GM18951 (cell line): ENCODE measurements around the gene SFMBT1.
A peak's percentile ranks its signal among the peaks of the same experiment; 100 is the strongest.

Experiments
- POLR2A ChIP-seq: IDR thresholded peaks from 4 replicates; pipeline ENCODE4 v1.6.1; 2011; ENCODE audit warnings: mild to moderate bottlenecking; ENCODE audit not compliant: insufficient read length, insufficient read depth; ENCODE audit errors: extremely low read depth
- in situ Hi-C: fragments of 300-500 bp; cut with MboI; formaldehyde crosslinking; loops from one replicate; pipeline ENCODE4 v1.12.0; 2022; ENCODE audit warnings: low sequenced_read_pairs, mixed read lengths, inconsistent platforms; ENCODE audit not compliant: unreplicated experiment

The SFMBT1 gene

DNA sequence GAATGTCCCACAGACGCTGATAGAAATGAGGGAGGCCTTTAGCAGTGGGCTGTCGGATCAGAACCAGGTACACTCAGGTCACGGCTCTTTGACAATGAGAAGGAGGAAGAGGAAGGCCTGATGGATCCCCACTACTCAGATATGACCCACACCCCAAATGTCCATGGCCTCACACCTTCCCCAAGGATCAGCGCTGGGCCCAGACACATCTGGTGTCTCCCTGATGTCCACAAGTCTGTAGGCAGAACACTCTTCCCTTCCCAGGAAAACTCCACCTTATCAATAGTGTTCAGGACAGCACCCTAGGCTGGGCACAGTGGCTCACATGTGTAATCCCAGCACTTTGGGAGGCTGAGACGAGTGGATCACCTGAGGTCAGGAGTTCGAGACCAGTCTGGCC is 33.3 kb upstream of the SFMBT1 start:
- in situ Hi-C loops, result no loop called here
- no peak for TF ChIP-seq POLR2A

DNA sequence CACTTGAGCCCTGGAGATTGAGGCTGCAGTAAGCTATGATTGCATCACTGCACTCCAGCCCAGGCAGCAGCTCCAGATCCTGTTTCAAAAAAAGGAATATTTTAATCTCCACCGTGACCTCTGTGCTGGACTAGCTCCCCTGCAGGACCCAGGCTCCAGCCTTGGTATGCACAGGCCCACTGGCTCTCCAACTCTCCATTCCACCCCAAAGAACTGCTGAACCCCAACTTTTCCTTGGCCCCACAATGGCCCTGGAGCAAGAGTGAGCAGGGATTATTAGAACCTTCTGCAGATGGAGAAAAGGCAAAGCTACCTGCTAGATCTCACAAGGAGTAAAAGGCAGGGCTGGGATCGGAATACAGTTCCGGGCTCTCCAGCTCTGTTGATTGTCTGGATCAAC is 32.8 kb upstream of the SFMBT1 start:
- in situ Hi-C loops, result no loop called here
- no peak for TF ChIP-seq POLR2A

DNA sequence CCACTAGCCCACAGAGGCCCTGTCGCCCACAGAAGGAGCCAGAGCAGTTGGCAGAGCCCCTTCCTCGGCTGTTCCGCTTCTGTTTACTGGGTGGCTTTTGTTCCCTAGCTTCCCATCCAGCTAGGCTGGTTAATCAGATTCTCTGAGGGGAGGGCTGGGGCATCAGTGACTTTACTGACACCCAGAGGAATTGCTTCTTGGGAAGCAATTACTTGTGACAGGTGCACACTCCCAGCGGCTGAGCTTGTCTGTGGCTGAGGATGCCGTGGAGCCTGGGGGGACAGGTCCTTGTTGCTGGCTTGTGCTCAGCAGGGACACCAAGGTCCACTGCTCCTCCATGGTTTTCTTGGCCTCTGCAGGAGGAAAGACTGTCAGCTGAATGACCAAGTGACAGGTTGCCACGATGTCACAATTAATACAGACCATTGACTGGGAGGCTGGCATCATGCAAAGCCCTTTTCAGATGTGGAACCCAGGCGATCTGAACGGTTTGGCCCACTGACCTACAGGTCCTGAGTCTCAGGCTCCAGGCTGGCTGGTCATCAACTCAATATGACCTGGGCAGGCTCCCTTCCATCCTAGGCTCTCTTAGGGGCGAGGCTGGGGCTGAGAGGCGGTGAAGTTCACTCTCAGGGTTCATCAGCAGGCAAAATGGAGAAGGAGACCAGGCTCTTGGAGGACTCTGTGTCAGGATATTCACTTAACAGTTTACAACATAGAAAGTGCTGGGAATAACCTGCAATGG is 31.8 kb upstream of the SFMBT1 start:
- in situ Hi-C loops, result no loop called here
- no peak for TF ChIP-seq POLR2A

DNA sequence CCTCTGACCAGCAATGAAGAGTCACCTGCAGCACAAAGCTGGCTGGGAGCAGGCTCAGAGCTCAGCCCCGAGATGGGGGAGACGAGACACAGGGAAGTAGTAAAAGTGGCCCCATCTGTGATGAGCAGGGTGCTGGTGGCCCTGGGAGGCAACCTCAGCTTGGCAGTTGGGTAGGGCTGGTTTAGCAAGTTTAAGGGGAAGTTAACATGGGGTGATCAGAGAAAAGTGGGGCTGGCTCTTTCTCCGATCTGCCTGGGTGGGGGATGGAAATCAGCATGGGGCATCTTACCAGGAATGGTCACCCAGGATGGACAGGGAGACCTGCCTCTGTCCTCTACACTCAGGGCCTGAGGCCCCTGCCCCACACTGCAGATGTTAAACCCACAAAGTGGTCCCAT is 29.9 kb upstream of the SFMBT1 start:
- in situ Hi-C loops, result no loop called here
- TF ChIP-seq POLR2A, result no peak

DNA sequence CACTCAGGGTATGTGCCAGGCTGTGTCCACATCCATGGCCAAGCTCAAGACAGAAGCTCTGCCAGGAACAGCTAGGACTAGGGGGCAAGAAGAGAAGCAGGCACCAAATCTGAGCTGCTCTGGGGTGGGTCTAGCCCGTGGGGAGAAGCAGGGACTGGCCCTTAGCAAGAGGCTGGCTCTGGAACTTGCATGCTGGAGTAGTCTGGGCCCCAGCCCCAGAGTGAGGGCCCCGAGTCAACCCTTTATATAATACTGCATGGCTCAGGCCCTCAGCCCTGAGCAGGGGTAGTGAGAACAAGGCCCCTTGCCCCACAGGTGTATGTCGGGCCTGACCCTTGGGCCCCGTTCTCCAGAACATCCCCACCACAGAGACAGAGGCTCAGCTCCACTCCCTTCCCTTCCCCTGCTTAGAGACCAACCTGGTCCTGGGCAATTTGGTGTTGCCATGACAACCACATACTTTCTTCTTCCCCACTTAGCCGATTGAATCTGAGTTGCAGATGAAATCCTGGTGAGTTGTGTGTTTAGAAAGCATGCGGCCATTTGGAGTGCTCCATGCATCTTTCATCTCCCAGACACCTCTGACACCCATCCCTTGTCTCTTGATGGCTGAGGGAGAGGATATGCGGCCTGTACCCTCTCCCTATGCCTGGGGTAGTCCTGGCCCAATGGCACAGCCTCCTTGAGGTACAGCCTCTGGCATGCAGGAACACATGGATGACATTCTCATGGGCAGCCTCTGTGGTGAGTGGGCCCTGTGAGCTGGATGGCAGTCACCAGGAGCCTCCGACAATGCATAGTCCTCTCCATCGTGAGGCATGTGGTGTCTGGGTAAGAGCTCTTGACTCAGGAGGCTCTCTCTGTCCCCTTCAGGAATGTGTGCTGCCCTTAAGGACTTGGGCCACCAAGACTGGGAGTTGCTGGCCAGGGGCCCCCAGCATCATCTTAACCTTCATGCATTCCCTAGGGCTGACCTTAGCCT is 29.2 kb upstream of the SFMBT1 start:
- no peak for TF ChIP-seq POLR2A
- in situ Hi-C loops, result loop anchor here (25.0 kb wide), 1 partner anchor 338 kb away; no protein-coding TSS in a partner anchor

DNA sequence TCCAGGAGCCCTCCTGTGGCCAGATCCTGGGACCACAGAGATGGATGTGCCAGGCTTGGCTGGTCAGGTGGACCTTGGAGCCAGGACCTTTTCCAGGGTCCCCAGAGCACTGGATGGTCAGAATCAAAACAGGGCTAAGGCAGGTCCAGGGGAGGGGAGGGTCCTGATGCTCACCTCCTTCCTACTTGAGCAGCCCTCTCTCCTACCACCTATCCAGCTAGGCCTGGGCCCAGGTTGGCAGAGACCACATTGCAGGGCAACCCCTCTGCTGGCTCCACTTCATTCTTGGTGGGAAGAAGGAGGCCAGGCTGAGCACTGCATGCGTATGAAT is 28.5 kb upstream of the SFMBT1 start:
- no peak for TF ChIP-seq POLR2A
- in situ Hi-C loops, result loop anchor here (25.0 kb wide), 1 partner anchor 337 kb away; no protein-coding TSS in a partner anchor

DNA sequence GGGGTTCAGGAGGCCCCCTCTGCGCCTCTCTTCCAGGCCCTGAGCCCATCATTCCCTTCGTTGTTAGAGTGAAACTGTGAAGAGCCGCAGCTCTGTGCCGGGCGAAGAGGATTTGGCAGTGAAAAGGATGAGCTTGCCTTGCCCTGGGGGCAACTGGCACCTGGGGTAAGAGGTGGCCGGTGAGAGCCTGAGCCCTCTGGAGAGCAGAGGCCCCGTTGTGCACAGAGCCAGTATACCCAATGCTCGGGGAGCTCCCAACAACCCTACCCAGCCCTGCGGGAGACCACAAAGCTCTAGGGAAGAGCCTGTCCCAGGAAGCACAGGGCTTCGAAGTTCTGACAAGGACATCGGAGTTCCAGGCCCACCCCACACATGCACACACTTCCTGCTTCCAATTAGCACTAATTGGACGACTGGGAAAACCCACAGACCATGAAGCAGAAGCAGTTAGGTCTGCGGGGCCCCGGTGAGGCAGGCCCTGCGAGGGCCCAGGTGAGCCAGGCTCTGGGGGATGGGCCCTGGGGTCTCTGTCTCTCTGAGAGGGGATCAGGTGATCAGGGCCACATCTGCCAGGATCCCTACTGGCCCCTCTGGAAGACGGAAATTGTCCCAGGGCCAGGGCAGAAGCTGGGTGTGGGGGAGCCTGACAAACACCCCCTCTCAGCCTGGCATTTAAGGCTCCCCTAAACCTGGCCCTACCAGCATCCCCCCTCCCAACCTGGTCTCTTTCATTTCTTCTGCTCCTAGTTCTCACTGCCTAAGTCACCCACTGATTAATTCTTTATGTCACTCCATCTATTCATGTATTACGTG is 27.9 kb upstream of the SFMBT1 start:
- no peak for TF ChIP-seq POLR2A
- in situ Hi-C loops, result loop anchor here (25.0 kb wide), 1 partner anchor 336 kb away; no protein-coding TSS in a partner anchor

DNA sequence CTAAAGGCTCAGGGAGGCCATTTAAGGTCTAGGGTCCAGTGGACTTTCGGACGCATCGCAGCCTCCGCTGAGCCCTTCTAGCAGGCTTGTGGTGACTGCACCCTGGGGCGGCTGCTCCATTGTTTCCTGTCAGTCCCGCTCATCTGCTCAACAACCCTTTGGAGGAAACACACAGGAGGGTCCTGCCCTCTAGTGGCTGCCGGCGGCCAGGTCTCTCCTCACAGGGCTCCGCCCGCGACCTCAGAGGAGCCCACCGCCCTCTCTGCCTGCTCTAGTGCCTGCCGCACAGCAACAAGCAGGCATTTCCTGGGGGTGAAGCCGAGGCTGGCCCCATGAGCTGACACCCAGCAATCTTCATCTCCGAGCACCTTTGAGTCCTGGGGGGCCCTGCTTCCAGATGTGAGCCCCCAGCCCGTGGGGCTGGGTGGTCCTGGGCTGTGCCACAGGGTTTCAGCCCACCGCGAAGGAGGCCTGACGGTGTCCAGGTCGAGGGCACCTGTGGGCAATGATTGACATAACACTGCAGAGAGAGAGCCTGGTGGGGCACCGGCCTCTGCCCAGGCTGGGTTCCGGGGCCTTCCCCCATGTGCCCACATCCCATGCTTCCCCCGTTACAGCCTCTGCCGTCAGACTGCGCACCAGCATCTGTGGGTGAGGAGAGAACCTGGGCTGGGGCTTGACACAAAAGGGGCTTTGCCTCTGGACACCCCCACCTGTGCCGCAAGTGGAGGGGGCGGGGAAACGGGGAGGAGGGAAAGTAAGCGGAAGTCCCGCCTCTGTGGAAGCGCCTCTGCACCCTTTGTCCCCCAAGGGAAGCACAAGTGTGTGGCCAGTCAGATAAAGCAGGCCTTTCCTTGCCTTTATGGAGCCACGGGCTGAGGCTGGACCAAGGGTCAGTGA is 27.0 kb upstream of the SFMBT1 start:
- in situ Hi-C loops, result loop anchor here (25.0 kb wide), 1 partner anchor 336 kb away; no protein-coding TSS in a partner anchor
- peak; percentile 38 for TF ChIP-seq POLR2A

DNA sequence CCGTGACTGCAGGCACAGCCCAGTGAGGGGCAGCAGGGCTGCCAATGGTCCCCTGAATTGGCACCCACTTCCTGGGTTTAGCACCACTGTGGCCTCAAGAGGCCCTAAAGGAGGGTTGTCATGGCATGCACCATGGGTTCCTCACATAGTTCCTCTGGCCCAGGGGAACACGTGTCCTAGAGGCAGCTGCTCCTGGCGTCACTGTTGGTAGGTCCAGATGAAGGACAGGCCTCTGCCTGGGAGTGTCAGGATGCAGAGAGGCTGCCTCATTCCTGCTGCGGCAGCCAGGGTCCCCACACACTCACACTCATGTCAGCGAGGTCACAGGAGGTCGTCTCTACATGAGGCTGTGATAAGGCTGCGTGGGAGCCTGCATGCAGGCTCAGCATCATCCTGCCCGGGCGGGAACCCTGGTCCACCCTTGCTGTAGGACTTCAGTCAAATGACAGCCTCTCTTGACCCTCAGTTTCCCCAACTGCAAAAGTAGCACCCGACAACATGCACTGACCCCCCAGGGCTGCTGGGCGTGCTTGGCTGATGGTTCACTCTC is 26.1 kb upstream of the SFMBT1 start:
- in situ Hi-C loops, result loop anchor here (25.0 kb wide), 1 partner anchor 335 kb away; no protein-coding TSS in a partner anchor
- no peak for TF ChIP-seq POLR2A

DNA sequence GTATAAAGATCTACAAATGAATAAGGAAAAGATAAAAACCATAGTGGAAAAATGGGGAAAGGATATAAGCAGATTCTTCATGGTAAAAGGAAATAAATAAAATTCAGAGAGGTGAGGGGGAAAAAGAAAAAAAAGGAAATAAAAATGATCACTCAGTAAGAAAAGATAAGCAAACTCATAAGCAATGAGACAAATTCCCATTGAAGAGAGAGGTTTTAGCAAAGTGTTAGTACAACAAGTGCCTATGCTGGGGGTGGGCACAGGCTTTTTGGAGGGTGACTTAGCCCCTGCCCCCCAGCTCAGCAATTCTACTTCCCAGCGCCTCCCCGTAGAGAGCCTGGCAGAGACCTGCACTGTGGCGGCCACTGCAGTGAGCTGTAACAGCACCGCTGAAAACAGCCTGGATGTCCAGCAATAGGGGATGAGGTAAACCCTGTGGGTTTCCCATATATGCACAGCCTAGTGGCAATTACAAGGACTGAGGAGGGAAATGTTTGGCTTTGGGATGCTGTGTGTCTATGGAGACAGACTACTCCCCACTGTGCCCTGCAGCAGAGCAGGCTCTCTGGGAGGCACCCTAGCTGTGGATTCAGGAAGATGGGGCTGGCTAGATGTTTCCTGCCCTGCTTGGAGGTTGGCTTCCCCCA is 23.7 kb upstream of the SFMBT1 start:
- in situ Hi-C loops, result loop anchor here (5.0 to 25.0 kb wide), 2 partner anchors 217 to 332 kb away; no protein-coding TSS in a partner anchor
- TF ChIP-seq POLR2A, result no peak

DNA sequence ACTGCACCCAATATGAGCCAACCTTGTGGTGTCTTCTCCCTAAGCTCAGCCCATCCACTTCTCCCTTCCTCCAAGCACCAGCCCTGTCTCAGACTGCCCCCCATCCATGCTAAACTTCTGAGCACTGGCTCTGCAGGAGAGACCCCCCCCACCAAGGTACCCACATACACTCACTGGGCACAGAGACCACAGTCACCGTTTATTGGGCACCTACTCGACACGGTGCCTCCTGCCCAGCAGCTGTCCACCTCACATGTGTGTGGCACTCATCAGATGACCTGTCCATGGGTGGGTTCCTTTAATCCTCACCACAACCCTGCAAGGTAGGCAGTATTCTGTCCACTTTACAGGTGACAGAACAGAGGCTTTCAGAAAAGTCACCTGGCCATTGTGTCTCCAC is 22.3 kb upstream of the SFMBT1 start:
- TF ChIP-seq POLR2A, result no peak
- in situ Hi-C loops, result loop anchor here (5.0 to 25.0 kb wide), 2 partner anchors 216 to 331 kb away; no protein-coding TSS in a partner anchor
